GM18873 (cell line): ENCODE measurements around the gene PTPN2.

Source experiments
- ATAC-seq: cut with Tn5 transposase; IDR thresholded peaks from one replicate; pipeline ENCODE4 v1.9.1; 2021; ENCODE audit warnings: mild to moderate bottlenecking, moderate library complexity, moderate number of reproducible peaks; ENCODE audit not compliant: unreplicated experiment, low FRiP score

The PTPN2 gene

GRCh38 chr18:12861637-12862036, 22.4 kb downstream of the PTPN2 start:
- ATAC-seq = no peak

- no peak for ATAC-seq
Measured at GRCh38 chr18:12860530-12860929, 23.5 kb downstream of the PTPN2 start.

DNA sequence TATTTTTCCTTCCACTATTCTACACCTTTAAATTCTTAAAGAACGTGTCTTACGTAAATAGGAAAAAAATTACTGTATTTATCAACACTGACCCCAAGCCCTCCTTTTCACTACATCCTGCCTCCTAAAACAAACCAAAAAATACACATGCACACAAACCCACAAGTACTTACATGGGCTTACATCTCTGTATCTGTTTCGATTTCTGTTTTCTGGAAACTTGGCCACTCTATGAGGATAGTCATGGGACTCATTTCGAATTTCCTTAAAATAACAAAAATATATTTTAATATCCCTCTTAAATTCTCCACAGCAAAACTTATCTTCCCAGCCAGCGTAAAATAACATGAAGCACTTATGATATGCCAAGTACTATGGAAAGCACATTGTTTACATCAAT, 25.0 kb downstream of the PTPN2 start:
- ATAC-seq = no peak

DNA sequence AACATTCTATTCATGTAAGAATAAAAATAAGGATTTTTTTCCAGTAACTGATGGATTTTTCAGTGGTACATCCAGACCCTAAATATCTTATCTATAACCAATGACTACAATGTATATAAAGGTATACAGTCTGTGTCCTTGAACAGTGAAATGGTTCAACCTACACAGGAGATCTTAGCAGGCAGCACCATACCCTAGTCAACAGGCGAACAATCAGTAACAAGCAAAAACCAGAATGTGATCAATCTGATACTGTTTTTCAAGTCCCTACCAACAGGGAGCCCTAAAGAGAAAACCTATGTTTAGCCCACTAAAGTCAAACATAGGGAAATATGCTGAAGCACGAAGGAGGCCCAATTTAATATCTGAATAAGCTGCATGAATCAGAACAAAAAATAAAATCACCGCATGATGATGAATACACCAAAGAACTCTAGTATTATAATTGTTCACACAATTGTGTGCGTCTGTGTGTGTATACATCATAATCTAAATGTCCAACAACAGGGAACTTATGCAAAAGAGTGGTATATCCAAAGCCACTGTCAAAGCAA, 26.0 kb downstream of the PTPN2 start:
- ATAC-seq = no peak

DNA sequence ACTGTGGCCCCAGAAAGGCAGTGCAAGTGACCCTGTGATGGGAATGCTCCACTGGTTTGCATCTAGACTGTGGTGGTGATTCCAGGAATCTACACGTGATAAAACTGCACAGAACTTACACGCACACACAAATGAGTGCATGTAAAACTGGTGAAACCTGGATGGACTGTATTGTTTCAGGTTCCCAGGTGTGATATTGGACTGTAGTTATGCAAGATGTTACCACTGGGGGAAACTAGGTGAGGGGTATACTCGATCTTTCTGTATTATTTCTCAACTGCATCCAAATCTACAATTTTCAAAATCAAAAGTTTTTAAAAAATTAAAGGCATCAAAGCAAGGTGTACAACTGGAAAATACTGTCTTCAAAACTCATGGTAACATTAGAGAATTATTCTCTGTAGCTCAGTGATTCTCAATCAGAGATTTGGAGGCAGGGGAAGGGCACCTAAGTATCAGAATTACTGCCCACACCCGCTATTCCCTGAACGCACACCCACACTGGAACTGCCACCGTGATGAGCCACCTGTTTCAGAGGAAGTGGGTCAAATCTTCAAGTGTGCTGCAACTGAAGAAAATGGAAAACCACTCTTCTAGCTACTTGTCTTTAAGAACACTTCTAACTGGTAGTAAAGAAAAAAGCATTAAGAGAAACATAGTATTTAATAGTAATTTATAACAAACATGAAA, 26.7 kb downstream of the PTPN2 start:
- no peak for ATAC-seq

DNA sequence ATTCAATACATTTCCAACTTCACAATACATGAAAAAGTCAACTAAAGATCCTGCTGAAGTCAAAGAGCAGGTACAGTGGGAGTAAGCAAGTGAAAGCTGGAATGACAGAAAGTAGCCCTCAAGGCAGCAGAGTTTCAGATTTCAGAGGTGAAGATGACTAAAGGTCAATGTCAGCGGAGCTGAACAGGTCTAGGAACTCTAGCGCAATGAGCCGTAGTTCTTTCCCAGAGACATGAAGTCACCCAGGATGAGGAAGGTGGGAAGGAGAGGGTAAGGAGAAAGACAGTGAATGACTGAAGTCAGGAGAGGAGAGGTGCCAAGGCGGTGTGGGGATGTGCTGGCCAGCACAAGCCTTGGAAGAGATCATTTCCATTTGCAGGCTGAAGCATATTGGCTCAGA, 28.1 kb downstream of the PTPN2 start:
- ATAC-seq = no peak

DNA sequence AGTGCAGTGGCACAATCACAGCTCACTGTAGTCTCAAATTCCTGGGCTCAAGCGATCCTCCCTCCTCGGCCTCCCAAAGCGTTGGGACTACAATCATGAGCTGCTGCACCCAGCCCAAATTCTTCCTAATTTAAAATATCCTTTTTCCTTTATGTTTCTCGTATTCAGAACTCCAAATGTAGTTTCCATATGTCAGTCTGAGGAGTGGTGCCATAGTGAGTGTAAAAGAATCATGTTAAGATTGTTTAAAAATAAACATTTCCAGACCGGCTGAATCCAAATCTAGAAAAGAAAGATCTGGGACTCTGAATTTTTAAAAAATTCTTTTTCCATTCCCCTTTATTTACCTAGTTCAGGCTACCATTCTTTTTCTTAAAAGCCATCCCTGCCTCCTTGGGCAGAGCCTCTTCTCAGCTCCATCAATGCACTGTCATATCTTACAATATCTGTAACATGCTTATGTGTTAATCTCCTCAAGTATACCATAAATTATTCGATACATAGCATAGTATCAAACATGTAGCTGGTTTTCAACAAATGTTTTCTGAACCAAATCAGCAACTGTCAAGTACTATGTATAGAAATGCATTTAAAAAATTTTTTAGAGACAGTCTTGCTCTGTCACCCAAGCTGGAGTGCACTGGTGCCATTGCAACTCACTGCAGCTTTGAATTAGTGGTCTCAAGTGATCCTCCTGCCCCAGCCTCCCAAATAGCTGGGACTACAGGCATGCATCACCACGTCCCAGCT, 31.3 kb downstream of the PTPN2 start:
- ATAC-seq = no peak

DNA sequence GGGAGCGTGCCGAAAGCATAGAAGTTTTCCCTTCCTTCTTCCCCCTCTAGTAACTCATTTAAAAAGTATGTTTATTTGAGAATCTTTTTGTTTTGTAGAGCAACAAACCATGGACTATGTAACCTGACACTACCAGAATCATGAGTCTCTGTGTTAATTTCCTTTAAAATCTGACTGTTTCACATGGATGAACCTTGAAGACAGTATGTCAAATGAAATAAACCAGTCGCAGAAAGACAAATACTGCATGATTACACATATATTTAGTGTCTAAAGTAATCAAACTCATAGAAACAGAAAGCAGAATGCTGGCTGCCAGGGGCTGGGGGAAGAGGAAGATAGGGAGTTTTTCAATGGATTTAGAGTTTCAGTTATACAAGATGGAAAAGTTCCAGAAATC, 32.3 kb downstream of the PTPN2 start:
- ATAC-seq = no peak

DNA sequence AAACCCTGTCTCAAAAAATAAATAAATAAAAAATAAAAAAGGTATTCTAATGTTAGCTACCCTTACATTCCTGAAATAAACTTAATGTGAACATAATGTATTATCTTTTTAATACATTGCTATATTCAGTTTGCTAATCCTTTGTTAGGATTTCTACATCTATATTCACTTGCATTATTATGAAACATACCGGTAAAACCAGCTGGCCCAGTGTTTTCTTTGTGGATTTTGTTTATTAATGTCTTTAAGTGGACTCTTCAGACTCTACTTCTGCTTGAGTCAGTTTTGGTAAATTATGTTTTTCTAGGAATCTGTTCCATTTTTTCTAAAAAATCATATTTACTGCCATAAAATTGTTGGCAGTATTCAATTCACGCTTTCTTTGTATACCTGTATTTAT, 34.5 kb downstream of the PTPN2 start:
- no peak for ATAC-seq

- ATAC-seq = no peak
Measured at GRCh38 chr18:12848405-12848804, 35.6 kb downstream of the PTPN2 start.

GRCh38 chr18:12844391-12844790, 39.6 kb downstream of the PTPN2 start:
- ATAC-seq = no peak

DNA sequence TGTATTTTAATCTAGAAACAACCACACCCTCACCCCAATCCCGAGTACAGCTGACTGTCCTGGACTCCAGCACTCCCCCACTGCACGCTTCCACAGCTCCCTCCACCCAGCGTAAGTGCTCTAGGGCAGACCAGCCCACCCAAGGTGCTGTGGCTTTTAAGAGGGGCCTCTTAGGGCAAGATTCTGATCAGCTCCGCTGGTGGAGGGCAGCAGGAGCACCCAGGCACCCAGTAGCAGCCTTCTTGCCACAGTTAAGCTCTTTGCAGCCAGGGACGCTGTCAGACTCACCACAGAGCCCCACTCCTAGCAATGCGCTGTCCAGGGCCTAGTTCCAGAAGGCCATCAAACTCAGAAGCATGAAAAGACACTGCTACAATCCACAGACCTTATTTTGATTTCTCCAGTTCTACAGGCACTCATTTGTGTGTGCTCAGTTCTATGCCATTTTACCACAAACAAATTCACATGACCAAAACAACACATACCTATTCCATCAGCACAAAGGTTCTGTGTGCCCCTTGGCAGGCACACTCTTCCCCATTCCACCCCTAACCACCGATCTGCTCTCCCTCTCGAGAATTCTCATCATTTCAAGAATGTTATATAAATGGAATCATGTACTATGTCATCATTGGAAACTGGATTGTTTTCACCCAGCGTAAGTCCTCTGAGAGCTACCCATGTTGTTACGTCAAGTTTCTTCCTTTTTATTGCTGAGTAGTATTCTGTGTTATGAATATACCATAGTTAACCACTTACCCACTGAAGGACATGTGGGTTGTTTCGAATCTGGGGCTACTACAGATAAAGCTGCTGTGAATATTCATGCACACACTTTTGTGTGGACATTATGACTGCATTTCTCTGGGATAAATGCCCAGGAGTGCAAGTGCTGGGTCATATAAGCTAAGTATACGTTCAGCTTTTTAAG, 40.4 kb downstream of the PTPN2 start:
- ATAC-seq = no peak

DNA sequence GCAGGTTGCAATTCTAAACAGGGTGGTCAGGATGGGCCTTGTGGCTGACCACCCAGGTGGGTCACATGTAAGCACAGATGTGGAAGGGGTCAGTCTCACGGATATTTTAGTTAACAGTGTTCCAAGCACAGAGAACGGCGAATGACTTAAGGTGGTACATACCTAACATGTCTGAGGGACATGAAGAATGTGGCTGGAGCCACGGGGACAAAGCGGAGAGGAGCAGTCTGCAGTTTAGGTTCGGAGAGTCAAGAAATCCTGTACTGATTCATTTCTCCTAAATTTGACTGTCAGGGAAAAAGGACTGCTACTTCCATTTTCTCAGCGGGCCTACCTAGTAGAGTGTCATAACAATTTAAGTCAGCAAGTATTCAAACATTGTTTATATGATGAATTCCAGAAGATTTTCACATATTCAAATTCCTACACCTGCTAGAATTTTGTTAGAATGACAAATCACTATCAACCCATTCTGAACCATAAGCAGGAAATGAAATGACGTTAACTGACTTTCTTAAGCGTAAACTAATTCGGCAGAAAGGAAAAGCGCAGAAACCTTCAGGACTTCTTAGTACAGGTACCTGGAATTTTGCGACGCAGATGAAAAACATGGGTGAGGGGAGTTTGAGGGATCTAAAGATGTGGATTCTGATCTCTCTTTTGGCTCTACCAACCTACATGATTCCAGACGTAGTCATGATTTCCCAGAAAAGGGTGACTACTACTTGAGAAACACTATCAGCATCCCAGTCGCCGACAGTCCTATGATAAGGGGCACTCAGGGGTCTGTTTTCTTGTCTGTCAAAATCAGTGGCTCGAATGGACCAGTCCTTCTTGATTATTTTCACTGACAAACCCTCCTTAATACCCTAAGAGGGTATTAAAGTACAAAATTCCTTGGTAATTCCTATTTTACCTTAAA, 41.3 kb downstream of the PTPN2 start:
- ATAC-seq = no peak

DNA sequence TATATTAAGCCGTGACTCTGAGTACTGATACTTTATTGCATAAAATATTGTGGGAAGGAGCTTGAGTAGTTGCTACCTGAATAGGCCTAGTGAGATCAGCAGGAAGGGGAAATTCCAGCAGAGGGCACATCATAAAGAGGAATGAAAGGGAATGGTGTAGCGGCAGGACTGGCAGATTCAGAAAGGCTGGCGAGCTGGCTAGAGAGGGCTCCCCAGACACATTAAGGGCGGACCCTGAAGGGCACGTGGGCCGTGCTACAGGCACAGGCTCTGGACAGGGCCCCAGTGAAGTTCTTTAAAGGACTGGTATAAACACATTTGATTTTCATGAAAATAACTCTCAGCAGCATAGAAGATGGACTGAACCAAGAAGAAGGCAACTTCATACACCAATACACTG, 43.0 kb downstream of the PTPN2 start:
- no peak for ATAC-seq

DNA sequence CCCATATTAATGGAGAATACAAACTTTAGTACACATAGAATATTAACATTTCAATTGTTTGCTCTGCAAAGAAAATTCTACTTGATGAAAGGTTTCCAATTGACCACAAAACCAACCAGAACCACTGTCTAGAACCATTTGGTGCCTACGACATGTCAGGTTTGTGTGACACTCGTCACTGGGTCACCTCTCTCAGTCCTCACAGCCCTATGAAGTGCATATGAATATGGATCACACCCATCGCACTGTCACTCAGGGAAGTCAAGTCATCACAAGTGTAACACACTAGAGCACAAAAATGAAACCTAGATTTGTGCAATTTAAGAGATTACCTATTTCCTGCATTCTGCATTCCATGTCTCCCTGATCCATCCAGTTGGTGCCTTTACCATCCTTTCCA, 43.7 kb downstream of the PTPN2 start:
- ATAC-seq = no peak

GRCh38 chr18:12839526-12840196, 44.4 kb downstream of the PTPN2 start:
- ATAC-seq = peak; percentile 75

- peak; percentile 28 for ATAC-seq
Measured at GRCh38 chr18:12839057-12839525, 44.9 kb downstream of the PTPN2 start.

- no peak for ATAC-seq
Measured at GRCh38 chr18:12838178-12838634, 45.8 kb downstream of the PTPN2 start.

GRCh38 chr18:12837747-12838146, 46.3 kb downstream of the PTPN2 start:
- no peak for ATAC-seq
